Measurements from ENCODE around the gene NIBAN1.

DNA sequence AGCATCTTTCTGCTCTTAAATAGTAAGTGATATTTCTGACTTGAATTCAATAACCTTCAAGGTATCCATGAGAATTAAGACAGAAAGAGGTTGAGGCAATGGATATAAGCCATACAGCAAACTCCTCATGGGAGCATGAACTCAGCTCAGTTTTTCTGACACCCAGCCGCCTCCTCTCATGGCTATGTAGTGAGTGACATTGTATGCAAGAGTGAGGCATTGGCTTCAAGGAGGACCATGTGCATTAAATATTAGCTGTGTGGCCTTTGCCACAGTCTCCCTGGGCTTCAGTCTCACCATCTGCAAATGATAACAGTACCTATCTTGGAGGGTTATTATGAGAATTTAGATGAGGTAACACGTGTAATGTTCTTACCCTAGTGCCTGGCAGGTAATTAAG is 23.4 kb downstream of the NIBAN1 start:
- TF ChIP-seq, protein P1, sequence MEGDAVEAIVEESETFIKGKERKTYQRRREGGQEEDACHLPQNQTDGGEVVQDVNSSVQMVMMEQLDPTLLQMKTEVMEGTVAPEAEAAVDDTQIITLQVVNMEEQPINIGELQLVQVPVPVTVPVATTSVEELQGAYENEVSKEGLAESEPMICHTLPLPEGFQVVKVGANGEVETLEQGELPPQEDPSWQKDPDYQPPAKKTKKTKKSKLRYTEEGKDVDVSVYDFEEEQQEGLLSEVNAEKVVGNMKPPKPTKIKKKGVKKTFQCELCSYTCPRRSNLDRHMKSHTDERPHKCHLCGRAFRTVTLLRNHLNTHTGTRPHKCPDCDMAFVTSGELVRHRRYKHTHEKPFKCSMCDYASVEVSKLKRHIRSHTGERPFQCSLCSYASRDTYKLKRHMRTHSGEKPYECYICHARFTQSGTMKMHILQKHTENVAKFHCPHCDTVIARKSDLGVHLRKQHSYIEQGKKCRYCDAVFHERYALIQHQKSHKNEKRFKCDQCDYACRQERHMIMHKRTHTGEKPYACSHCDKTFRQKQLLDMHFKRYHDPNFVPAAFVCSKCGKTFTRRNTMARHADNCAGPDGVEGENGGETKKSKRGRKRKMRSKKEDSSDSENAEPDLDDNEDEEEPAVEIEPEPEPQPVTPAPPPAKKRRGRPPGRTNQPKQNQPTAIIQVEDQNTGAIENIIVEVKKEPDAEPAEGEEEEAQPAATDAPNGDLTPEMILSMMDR (IDR thresholded peaks at IDR 0.05; ENCODE audit: poor library complexity) = no peak
- no peak for TF ChIP-seq EZH2phosphoT487 (IDR thresholded peaks at IDR 0.05; ENCODE audit: low read depth, severe bottlenecking, unreplicated experiment)
